ENCODE results near the gene MCOLN3. TPM values are rescaled to one million over a fixed set of nuclear protein-coding genes. Genes with fewer than 3 reads are reported as not detected.

Gene MCOLN3
- total and polyA plus RNA-seq, 9 of the 15 experiments (the other 6 are each of a cell fraction or from before 2014, with no cell fraction given), result 0.04 to 0.05 TPM; not detected in 7

DNA sequence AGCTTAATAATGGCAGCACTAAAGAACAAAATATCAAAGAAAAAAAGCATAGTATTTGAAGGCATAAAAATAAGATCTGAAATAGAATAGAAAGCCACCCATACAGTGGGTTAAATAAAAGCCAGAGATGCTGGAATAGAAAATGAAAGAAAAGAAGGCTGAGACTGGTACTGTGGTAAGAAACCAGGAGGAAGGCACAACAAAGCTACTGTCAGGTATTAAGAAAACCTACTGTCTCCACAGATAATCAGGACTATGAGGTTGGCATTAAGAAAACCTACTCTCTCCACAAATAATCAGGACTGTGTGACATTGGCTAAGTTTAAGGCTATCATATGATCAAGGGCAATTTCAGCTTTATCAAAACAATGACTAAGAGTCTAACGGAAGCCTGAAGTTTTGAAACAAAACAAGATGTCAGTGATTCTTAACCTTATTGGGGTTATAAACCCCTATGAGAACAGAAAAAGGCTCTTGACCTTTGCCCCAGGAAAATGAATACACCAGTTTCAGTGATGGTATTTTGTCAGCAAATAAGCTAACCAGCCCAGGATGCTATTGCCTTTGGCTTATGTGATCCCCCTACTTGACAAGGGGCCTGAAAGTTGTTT, 75.8 kb downstream of the MCOLN3 start:
- Histone ChIP-seq H3K27ac (ENCODE audit: extremely low read depth, low read depth, low read length) (no peak overlapping the region), H2AFZ (ENCODE audit: low read depth, low read length) (no peak overlapping the region), H3K9me1 (ENCODE audit: control insufficient read depth, insufficient read depth, low read length) (no peaks in the 10 kb centered on the region), H3K4me3 (no peak overlapping the region), H3K9me3 (replicated peaks; ENCODE audit: control insufficient read depth, insufficient read depth, low read depth, low read length) (no peaks in the 10 kb centered on the region), H3K4me1 (replicated peaks in 1 of 2; ENCODE audit: control insufficient read depth in 2 of 2, insufficient read depth in 2 of 2, low read length in 2 of 2) (no peaks in the 10 kb centered on the region), H3K27me3 (ENCODE audit: control insufficient read depth in 2 of 2, insufficient read depth in 2 of 2, low read length in 2 of 2) (no peaks in the 10 kb centered on the region), H3K36me3 (ENCODE audit: control insufficient read depth, insufficient read depth, low read length) (no peaks in the 10 kb centered on the region), H4K20me1 (replicated peaks; ENCODE audit: control insufficient read depth, insufficient read depth, low read length) (no peaks in the 10 kb centered on the region), H3K9ac (ENCODE audit: insufficient read depth in 1 of 2, low read depth in 2 of 2, low read length in 2 of 2) (no peak overlapping the region), H3K4me2 (ENCODE audit: insufficient read depth, low read length) (no peak overlapping the region), H3K79me2 (ENCODE audit: control insufficient read depth, insufficient read depth, low read length) (no peaks in the 10 kb centered on the region)
- CTCF ChIA-PET (ENCODE audit: low intra/inter-chr PET ratio), result interaction anchor here (0.6 kb wide), 1 partner anchor 75 kb away, joined by 3 read pairs; no protein-coding TSS in a partner anchor
- TF ChIP-seq, protein P1, sequence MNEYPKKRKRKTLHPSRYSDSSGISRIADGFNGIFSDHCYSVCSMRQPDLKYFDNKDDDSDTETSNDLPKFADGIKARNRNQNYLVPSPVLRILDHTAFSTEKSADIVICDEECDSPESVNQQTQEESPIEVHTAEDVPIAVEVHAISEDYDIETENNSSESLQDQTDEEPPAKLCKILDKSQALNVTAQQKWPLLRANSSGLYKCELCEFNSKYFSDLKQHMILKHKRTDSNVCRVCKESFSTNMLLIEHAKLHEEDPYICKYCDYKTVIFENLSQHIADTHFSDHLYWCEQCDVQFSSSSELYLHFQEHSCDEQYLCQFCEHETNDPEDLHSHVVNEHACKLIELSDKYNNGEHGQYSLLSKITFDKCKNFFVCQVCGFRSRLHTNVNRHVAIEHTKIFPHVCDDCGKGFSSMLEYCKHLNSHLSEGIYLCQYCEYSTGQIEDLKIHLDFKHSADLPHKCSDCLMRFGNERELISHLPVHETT (CRISPR knock-in tag; conservative IDR thresholded peaks at IDR 0.05 in 1 of 2, IDR thresholded peaks at IDR 0.05 in 1 of 2), result no peak
- no peak for TF ChIP-seq ZSCAN32 (CRISPR knock-in tag; IDR thresholded peaks at IDR 0.05)
- TF ChIP-seq SREBF2 (CRISPR knock-in tag; IDR thresholded peaks at IDR 0.05), result no peak
- TF ChIP-seq DPF2 (IDR thresholded peaks at IDR 0.05), result no peak
- TF ChIP-seq ZEB2 (IDR thresholded peaks at IDR 0.05), result no peak
- no peak for TF ChIP-seq ZFX (CRISPR knock-in tag; IDR thresholded peaks at IDR 0.05)
- TF ChIP-seq MEF2D (tag; conservative IDR thresholded peaks at IDR 0.05; ENCODE audit: low read depth), result no peak
- TF ChIP-seq, protein P2, sequence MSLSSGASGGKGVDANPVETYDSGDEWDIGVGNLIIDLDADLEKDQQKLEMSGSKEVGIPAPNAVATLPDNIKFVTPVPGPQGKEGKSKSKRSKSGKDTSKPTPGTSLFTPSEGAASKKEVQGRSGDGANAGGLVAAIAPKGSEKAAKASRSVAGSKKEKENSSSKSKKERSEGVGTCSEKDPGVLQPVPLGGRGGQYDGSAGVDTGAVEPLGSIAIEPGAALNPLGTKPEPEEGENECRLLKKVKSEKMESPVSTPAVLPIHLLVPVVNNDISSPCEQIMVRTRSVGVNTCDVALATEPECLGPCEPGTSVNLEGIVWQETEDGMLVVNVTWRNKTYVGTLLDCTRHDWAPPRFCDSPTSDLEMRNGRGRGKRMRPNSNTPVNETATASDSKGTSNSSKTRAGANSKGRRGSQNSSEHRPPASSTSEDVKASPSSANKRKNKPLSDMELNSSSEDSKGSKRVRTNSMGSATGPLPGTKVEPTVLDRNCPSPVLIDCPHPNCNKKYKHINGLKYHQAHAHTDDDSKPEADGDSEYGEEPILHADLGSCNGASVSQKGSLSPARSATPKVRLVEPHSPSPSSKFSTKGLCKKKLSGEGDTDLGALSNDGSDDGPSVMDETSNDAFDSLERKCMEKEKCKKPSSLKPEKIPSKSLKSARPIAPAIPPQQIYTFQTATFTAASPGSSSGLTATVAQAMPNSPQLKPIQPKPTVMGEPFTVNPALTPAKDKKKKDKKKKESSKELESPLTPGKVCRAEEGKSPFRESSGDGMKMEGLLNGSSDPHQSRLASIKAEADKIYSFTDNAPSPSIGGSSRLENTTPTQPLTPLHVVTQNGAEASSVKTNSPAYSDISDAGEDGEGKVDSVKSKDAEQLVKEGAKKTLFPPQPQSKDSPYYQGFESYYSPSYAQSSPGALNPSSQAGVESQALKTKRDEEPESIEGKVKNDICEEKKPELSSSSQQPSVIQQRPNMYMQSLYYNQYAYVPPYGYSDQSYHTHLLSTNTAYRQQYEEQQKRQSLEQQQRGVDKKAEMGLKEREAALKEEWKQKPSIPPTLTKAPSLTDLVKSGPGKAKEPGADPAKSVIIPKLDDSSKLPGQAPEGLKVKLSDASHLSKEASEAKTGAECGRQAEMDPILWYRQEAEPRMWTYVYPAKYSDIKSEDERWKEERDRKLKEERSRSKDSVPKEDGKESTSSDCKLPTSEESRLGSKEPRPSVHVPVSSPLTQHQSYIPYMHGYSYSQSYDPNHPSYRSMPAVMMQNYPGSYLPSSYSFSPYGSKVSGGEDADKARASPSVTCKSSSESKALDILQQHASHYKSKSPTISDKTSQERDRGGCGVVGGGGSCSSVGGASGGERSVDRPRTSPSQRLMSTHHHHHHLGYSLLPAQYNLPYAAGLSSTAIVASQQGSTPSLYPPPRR (CRISPR knock-in tag; IDR thresholded peaks at IDR 0.05; ENCODE audit: borderline replicate concordance), result no peak
- no peak for TF ChIP-seq TARDBP (IDR thresholded peaks at IDR 0.05)
- no peak for TF ChIP-seq ATF1 (CRISPR knock-in tag; IDR thresholded peaks at IDR 0.05)
- TF ChIP-seq ATF1 (tag; IDR thresholded peaks at IDR 0.05), result no peak
- TF ChIP-seq ADNP (tag; IDR thresholded peaks at IDR 0.05), result no peak
- no peak for TF ChIP-seq BMI1 (IDR thresholded peaks at IDR 0.05; ENCODE audit: low read length)
- intact Hi-C loops (cut with micrococcal nuclease) (no loop called here), in situ Hi-C loops (cut with MboI) (no loop called here)
- POLR2A ChIA-PET, result interaction anchor here (0.8 kb wide), 1 partner anchor 304 kb away, joined by 3 read pairs; the partner anchor contains the start of gene BCL10
- FAIRE-seq (no peak), ATAC-seq (no peak), DNase-seq (ENCODE audit: extremely low read depth in 1 of 4, low spot score in 3 of 4) (no peak)
- WGBS (ENCODE audit: insufficient coverage, low coverage, missing lambda C conversion rate), result 0% methylated on average over 1 of the region's 1 CpG
- BruUV-seq (replicated peaks), result no TSS peak
